Measurements from ENCODE around the gene FAM53C. TPM values are rescaled to one million over a fixed set of nuclear protein-coding genes. Genes with fewer than 3 reads are reported as not detected.

Gene FAM53C
- polyA plus RNA-seq, 1 experiment, result 35.9 TPM

- H3K9me3 ChIP-seq (ENCODE audit: control insufficient read depth, insufficient read depth, low read length), result no peaks in the 10 kb centered on the region
- no peaks in the 10 kb centered on the region for H3K27me3 ChIP-seq (ENCODE audit: control insufficient read depth, insufficient read depth, low read length)
- no peak for TF ChIP-seq CTCF (IDR thresholded peaks at IDR 0.05; ENCODE audit: low read depth, low read length)
- ChIA-PET CTCF (interaction anchor here (1.2 to 7.8 kb wide), 2 partner anchors 16 to 81 kb away, joined by 3 to 100 read pairs; partner anchors contain the start of gene KDM3B), POLR2A (no interaction called here)
- no peak for DNase-seq (ENCODE audit: low read depth, low spot score)
- H3K27ac ChIP-seq (ENCODE audit: low read depth, low read length), result no peak overlapping the region
- H3K4me3 ChIP-seq (ENCODE audit: low read depth, low read length), result no peak overlapping the region
These were observed 31.6 kb downstream of the FAM53C start for GRCh38 chr5:138369706-138370105.

- Histone ChIP-seq H3K4me3 (ENCODE audit: low read depth, low read length) (no peak overlapping the region), H3K27me3 (ENCODE audit: control insufficient read depth, insufficient read depth, low read length) (no peaks in the 10 kb centered on the region), H3K9me3 (ENCODE audit: control insufficient read depth, insufficient read depth, low read length) (no peaks in the 10 kb centered on the region), H3K27ac (ENCODE audit: low read depth, low read length) (no peak overlapping the region)
- CTCF ChIA-PET, result interaction anchor here (7.8 kb wide), 1 partner anchor 17 kb away, joined by 100 read pairs; the partner anchor contains the start of gene KDM3B
- TF ChIP-seq CTCF (IDR thresholded peaks at IDR 0.05; ENCODE audit: low read depth, low read length), result no peak
- no peak for DNase-seq (ENCODE audit: low read depth, low spot score)
- POLR2A ChIA-PET, result interaction anchor here (0.7 to 1.6 kb wide), 2 partner anchors 18 to 32 kb away, joined by 5 read pairs; partner anchors contain the start of genes FAM53C and KDM3B
These were observed 32.5 kb downstream of the FAM53C start for GRCh38 chr5:138370537-138370936.

- POLR2A ChIA-PET, result interaction anchor here (0.6 to 1.6 kb wide), 3 partner anchors 13 to 194 kb away, joined by 3 to 5 read pairs (median 3); partner anchors contain the start of gene FAM53C
These were observed 33.4 kb downstream of the FAM53C start for GRCh38 chr5:138371454-138371853.

GRCh38 chr5:138372225-138372624, 34.2 kb downstream of the FAM53C start:
- ChIA-PET POLR2A (interaction anchor here (1.6 kb wide), 1 partner anchor 34 kb away, joined by 5 read pairs; the partner anchor contains the start of gene FAM53C), CTCF (interaction anchor here (7.8 kb wide), 1 partner anchor 19 kb away, joined by 100 read pairs; the partner anchor contains the start of gene KDM3B)
- DNase-seq (ENCODE audit: low read depth, low spot score), result no peak
- no peaks in the 10 kb centered on the region for H3K27me3 ChIP-seq (ENCODE audit: control insufficient read depth, insufficient read depth, low read length)
- H3K4me3 ChIP-seq (ENCODE audit: low read depth, low read length), result no peak overlapping the region
- no peak overlapping the region for H3K27ac ChIP-seq (ENCODE audit: low read depth, low read length)
- H3K9me3 ChIP-seq (ENCODE audit: control insufficient read depth, insufficient read depth, low read length), result no peaks in the 10 kb centered on the region
- no peak for TF ChIP-seq CTCF (IDR thresholded peaks at IDR 0.05; ENCODE audit: low read depth, low read length)

More at GRCh38 chr5:138371454-138371853, 33.4 kb downstream of the FAM53C start:
- Histone ChIP-seq H3K9me3 (ENCODE audit: control insufficient read depth, insufficient read depth, low read length) (no peaks in the 10 kb centered on the region), H3K27me3 (ENCODE audit: control insufficient read depth, insufficient read depth, low read length) (no peaks in the 10 kb centered on the region), H3K4me3 (ENCODE audit: low read depth, low read length) (no peak overlapping the region), H3K27ac (ENCODE audit: low read depth, low read length) (no peak overlapping the region)
- DNase-seq (ENCODE audit: low read depth, low spot score), result no peak
- CTCF ChIA-PET, result interaction anchor here (0.7 to 7.8 kb wide), 3 partner anchors 18 to 247 kb away, joined by 3 to 100 read pairs (median 4); partner anchors contain the start of gene KDM3B
- no peak for TF ChIP-seq CTCF (IDR thresholded peaks at IDR 0.05; ENCODE audit: low read depth, low read length)

- no peaks in the 10 kb centered on the region for H3K9me3 ChIP-seq (ENCODE audit: control insufficient read depth, insufficient read depth, low read length)
- no peak for DNase-seq (ENCODE audit: low read depth, low spot score)
- CTCF ChIA-PET, result interaction anchor here (7.8 kb wide), 1 partner anchor 19 kb away, joined by 100 read pairs; the partner anchor contains the start of gene KDM3B
- POLR2A ChIA-PET, result no interaction called here
- no peak overlapping the region for H3K27ac ChIP-seq (ENCODE audit: low read depth, low read length)
- H3K27me3 ChIP-seq (ENCODE audit: control insufficient read depth, insufficient read depth, low read length), result no peaks in the 10 kb centered on the region
- TF ChIP-seq CTCF (IDR thresholded peaks at IDR 0.05; ENCODE audit: low read depth, low read length), result no peak
- no peak overlapping the region for H3K4me3 ChIP-seq (ENCODE audit: low read depth, low read length)
These were observed 34.6 kb downstream of the FAM53C start for GRCh38 chr5:138372653-138373052.

All from AG04450 (cell line).